T-helper 2 cell (primary cell): ENCODE measurements around the gene SOD1.

Experiments
- DNase-seq, 5 experiments: peaks; one replicate each; pipeline versions ENCODE4 v3.0.0 to v3.0.0-alpha.2; 2012 to 2022

The SOD1 gene

GRCh38 chr21:31686272-31686915 is 26.9 kb downstream of the SOD1 start:
- no peak for DNase-seq

DNA sequence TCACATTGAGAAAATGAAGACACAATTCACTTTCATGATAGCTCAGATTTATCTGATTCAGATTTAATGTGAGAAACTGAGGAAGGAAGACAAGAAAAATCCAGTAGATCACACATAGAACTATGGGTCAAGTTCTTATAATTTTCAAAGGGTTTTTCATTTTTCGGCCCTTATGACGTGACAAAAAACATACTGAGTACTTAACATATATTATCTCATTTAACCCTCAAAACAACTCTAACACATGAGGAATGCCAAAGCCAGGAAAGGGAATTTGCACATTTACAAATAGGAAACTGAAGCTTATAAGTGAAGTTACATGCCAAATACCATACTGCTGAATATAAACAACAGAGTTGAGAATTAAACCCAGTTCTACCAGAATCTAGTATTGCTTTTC is 27.6 kb downstream of the SOD1 start:
- DNase-seq: no peak

DNA sequence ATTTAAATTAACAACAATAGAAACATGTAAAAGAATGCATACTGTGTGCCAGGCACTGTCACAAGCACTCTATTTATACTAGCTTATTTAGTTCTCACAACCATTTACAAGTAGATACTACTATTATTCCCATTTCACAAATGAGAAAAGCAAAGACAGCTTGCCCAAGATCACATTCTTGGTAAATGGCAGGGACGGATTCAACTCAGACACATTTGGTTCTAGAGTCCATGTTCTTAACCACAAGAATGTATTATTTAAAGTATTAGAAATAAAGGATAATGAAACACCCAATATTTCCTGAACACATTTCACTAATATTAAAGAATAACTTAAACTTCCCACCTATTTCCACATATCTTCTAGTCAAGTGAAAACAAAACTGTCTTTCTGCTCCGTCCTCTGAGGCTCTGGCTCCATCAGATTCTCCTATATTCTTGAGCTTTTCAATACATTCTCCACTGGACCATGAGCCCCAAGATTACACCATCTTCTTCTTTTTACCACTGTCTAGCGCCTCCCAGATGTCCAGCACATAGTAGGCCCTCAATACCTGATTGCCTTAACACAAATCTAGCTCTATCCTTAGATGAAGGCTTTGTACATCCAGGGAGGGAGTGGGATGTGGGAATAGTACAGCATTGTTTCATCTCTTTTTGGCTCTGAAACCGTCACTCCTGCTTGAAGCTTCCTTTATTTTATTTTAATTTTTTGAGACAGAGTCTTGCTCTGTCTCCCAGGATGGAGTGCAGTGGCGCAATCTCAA is 29.3 kb downstream of the SOD1 start:
- DNase-seq: no peak

DNA sequence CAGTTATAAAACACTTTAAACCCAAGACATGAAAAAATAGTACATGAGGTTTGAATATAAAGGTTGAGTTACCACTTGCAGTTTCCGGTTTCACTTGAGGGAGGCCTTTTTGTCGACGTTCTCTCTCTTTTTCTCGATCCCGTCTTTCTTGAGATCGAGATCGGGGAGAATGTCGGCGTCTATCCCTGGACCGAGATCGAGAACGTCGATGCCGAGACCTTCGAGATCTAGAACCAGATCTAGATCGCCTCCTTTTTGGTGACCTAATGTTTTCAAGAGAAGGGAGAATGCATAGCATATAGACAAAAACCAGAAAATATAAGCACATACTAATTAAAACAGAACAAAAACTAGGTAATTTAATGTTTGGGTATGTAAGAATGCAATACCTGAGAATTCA is 33.7 kb downstream of the SOD1 start:
- DNase-seq: no peak

DNA sequence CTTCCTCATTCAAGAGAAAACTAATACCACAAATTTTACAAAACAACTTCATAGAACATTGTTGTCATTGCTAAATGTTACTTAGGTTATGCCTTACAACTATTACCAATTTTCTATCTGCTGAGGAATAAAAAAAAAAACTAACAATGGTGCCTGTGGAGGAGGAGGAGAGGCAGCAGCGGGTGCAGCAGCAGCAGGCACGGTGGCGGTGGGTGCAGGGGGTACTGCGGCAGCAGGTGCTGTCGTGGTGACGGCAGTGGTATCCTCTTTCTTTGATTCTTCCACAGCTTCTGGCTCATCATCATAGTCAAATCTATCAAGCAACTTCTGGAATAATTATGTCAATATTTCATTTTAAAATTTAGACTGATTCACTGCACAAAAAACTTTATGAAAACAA is 36.9 kb downstream of the SOD1 start:
- DNase-seq: no peak

GRCh38 chr21:31698461-31698860 is 39.0 kb downstream of the SOD1 start:
- no peak for DNase-seq

DNA sequence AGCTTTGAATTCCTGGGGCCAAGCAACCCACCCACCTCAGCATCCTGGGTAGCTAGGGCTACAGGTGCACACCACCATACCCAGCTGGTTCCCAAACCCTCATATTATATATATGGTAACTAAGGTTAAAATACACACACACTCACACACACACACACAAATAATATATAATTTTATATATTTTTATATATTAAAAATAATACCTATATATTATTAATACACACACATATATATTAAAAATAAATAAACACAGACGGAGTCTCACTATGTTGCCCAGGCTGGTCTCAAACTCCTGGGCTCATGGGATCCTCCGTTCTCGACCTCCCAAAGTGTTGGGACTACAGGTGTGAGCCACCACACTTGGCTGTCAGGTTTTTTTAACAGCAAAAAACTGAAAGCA is 40.5 kb downstream of the SOD1 start:
- DNase-seq: no peak

DNA sequence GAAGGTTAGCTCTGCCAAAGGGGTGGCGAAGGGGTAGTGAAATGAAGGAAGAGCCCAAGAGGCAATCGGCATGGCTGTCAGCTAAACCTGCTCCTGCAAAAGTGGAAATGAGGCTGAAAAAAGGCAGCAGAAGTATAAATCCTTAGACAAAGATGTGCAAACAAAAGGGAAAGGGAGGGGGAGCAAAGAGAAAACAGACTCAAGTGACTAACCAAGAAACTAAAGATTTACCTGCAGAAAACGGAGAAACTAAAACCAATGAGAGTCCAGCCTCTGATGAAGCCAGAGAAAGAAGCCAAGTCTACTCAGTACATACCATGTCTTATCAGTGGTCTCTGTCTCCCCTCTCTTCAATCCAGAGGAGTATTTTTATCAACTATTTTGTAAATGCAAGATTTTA is 47.1 kb downstream of the SOD1 start:
- no peak for DNase-seq

- no peak for DNase-seq
Measured at GRCh38 chr21:31707499-31707898, 48.0 kb downstream of the SOD1 start.

DNA sequence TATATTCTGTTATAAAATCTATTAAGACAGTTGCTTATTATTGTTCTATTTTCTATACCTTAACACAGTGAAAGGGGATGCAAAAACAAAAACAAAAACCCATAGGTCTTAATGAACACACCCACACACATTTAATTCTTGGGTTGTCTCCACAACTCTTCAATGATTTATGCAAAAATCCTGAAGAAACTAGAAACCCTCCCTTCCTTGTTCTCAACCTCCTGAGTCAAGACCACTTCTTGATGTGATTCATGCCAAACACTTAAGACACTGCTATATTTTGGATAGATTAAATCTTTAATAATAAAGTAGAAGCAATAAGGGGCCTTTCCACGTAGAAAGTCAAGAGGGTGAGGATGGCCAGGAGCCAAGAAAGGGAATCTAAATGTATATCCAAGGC is 49.0 kb downstream of the SOD1 start:
- no peak for DNase-seq

DNA sequence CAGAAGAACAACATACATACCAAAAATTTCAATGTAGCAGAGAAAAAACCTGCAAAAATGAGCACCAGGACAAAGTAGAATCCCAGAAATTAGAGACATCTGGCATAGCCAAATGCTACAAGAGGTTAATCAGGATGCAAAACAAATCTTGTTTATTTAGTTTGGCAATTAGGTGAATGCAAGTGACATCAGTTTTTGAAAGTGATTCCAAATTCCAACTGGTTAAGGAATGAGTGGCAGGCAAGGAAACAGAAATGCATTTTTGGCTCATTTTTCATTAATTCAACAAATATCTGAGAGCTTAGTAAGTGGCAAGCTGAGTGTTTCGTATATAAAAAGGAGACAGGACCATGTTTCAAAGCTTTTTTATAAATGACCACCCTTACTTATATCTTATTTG is 51.1 kb downstream of the SOD1 start:
- no peak for DNase-seq

DNA sequence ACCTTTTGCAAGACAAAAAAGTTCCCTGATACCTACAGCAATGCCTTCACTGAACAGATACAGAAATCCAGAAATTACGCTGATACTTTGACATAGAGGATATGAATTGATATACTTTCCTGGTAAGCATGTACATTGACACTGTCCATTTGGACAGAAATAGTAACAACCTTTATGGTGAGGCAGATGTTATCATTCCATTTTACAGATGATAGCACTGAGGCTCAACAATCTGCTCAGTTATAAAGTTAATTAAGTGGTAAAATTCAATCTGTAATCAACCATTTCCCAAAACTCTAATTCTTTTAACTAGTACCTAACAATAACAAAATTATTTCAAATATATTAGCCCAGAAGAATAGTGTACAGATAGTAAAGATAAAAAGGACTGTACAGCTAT is 51.8 kb downstream of the SOD1 start:
- no peak for DNase-seq

DNA sequence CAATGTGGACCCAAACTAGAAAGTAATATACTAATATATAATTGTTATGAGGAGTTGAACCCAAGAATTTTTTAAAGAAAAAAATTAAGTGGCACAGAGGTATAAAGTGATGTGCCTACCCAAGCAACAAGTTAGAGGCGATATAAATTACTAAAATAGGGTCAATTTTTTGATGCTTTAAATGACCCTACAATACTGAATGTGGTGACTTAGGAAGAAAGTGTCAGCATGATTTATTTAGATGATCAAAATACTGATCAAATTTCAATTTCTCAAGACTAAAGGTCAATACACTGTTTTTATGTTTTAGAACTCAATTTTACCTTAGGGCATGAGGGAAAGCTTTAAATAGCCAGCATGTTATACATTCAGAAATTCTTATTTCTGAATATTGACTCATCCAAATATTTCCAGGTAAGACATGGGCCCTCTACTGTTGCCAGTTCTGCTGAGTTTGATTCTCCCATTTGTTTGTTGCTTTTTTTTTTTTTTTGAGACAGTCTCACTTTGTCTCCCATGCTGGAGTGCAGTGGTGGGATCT is 52.3 kb downstream of the SOD1 start:
- DNase-seq: no peak

GRCh38 chr21:31713115-31713514 is 53.6 kb downstream of the SOD1 start:
- no peak for DNase-seq

- DNase-seq: peak in 1 of 5 experiments; percentile 64
Measured at GRCh38 chr21:31713973-31714740, 54.7 kb downstream of the SOD1 start.

GRCh38 chr21:31714741-31715365 is 55.4 kb downstream of the SOD1 start:
- no peak for DNase-seq

GRCh38 chr21:31716106-31716505 is 56.6 kb downstream of the SOD1 start:
- DNase-seq: no peak
